ENCODE results near the gene DNM1L. TPM values are rescaled to one million over a fixed set of nuclear protein-coding genes. Genes with fewer than 3 reads are reported as not detected.

Gene DNM1L
- polyA plus RNA-seq, 4 donors, result 86.5 to 155 (median 109) TPM

Other genes with a start within 250 kb of the DNM1L start
- gene YARS2, start 76.6 kb downstream of the DNM1L start, polyA plus RNA-seq (ENCODE audit: insufficient read length in 4 of 4), result 10 to 100 TPM; 30.1 to 34.2 (median 32.0) TPM
- gene PKP2, start 217.5 kb downstream of the DNM1L start, polyA plus RNA-seq (ENCODE audit: insufficient read length in 4 of 4), result 10 to 100 TPM; 16.1 to 22.5 (median 19.3) TPM

Data from left renal cortex interstitium (tissue), 4 donors.